Endodermal cell (in vitro differentiated cells): ENCODE results near the gene VAT1. TPM values are rescaled to one million over a fixed set of nuclear protein-coding genes. Genes with fewer than 3 reads are reported as not detected.
"Not testable (repeated sequence)": the region's sequence is repeated elsewhere in the genome, so short reads cannot be mapped to it uniquely, and the experiment has no call there.

Experiments
- DNase-seq: peaks from one replicate; pipeline ENCODE4 v3.0.0-alpha.2; 2017
- H3K27ac ChIP-seq: 2 replicates; pipeline ENCODE4 v1.5.1; 2013; ENCODE audit warnings: mild to moderate bottlenecking, low read depth, low read length, moderate library complexity
- H3K27me3 ChIP-seq: 2 replicates; pipeline ENCODE4 v1.6.1; 2013; ENCODE audit warnings: mild to moderate bottlenecking, low read length, moderate library complexity; ENCODE audit not compliant: insufficient read depth, control insufficient read depth, poor library complexity, severe bottlenecking
- H3K36me3 ChIP-seq: 2 replicates; pipeline ENCODE4 v1.7.0; 2013; ENCODE audit warnings: mild to moderate bottlenecking, low read length, moderate library complexity; ENCODE audit not compliant: control insufficient read depth, insufficient read depth
- H3K4me1 ChIP-seq: one replicate; pipeline ENCODE4 v1.7.0; 2013; ENCODE audit warnings: low read length; ENCODE audit not compliant: control insufficient read depth, insufficient read depth
- H3K4me3 ChIP-seq: 2 replicates; pipeline ENCODE4 v1.5.1; 2013; ENCODE audit warnings: mild to moderate bottlenecking, low read length, moderate library complexity
- H3K9ac ChIP-seq: 2 replicates; pipeline ENCODE4 v1.6.1; 2013; ENCODE audit warnings: mild to moderate bottlenecking, low read length, moderate library complexity; ENCODE audit not compliant: poor library complexity, severe bottlenecking; ENCODE audit errors: extremely low read depth
- H3K9me3 ChIP-seq: 2 replicates; pipeline ENCODE4 v1.6.1; 2013; ENCODE audit warnings: mild to moderate bottlenecking, low read length, moderate library complexity; ENCODE audit not compliant: control insufficient read depth
- H3K27ac Mint-ChIP-seq: 2 replicates; pipeline ENCODE4 v1.8.0; 2020; ENCODE audit warnings: mixed read lengths
- H3K27me3 Mint-ChIP-seq: 2 replicates; pipeline ENCODE4 v1.8.0; 2021; ENCODE audit warnings: mild to moderate bottlenecking, mixed read lengths; ENCODE audit not compliant: insufficient read depth
- H3K36me3 Mint-ChIP-seq: 2 replicates; pipeline ENCODE4 v1.8.0; 2020; ENCODE audit warnings: low read depth, mixed read lengths
- H3K4me1 Mint-ChIP-seq: 2 replicates; pipeline ENCODE4 v1.8.0; 2020; ENCODE audit warnings: mixed read lengths
- H3K4me3 Mint-ChIP-seq: 2 replicates; pipeline ENCODE4 v1.8.0; 2020; ENCODE audit warnings: mild to moderate bottlenecking, moderate library complexity, mixed read lengths
- H3K9me3 Mint-ChIP-seq: 2 replicates; pipeline ENCODE4 v1.8.0; 2020; ENCODE audit warnings: mild to moderate bottlenecking, mixed read lengths
- CTCF ChIP-seq: fragments of 200-600 bp; sonication (generic); conservative IDR thresholded peaks from 2 replicates; pipeline ENCODE4 v1.5.0; 2021; ENCODE audit warnings: antibody characterized with exemption, mild to moderate bottlenecking
- WGBS, 2 experiments: methylation state at CpG; one replicate each; pipeline versions ENCODE4 v1.1.5 to v1.1.7; 2013; ENCODE audit warnings: missing lambda C conversion rate in 2 of 2, mixed read lengths in 1 of 2; ENCODE audit not compliant: insufficient coverage in 1 of 2, insufficient read length in 1 of 2; 5-methylcytosine and 5-hydroxymethylcytosine counted together
- total RNA-seq, 2 donors: library from RNA; stranded (reverse); fragmentation: NEBNext Ultra II Directional in 1 of 2; extraction: Animal tissue kit (Norgen Biotek cat#: 25700) in 1 of 2; gene quantifications; 2 replicates in 1 of 2; 3 replicates in 1 of 2; pipeline ENCODE4 v1.2.1, GENCODE V29; 2021

The VAT1 gene
- total RNA-seq, 2 donors from 2014 or later = 306 to 402 TPM

GRCh38 chr17:42980766-42981397 lies 41.3 kb downstream of the VAT1 start:
- Mint-ChIP-seq H3K9me3 (no peaks in the 10 kb centered on the region), H3K27me3 (no peaks in the 10 kb centered on the region), H3K27ac (peak overlapping the region; percentile 98), H3K4me1 (peaks cover 20% of the 10 kb centered on the region), H3K36me3 (peaks cover 20% of the 10 kb centered on the region), H3K4me3 (peak overlapping the region; percentile 96)
- H3K27ac ChIP-seq = peak overlapping the region; percentile 51
- H3K27me3 ChIP-seq = no peaks in the 10 kb centered on the region
- peaks cover 5% of the 10 kb centered on the region for H3K4me1 ChIP-seq
- peak; percentile 85 for DNase-seq
- peak; percentile 57 for TF ChIP-seq CTCF
- H3K9me3 ChIP-seq = no peaks in the 10 kb centered on the region
- 0 to 2% methylated on average over 42 to 67 of the region's 67 CpGs for WGBS, 2 experiments
- H3K9ac ChIP-seq = peak overlapping the region; percentile 84
- peaks cover 19% of the 10 kb centered on the region for H3K36me3 ChIP-seq
- H3K4me3 ChIP-seq = peak overlapping the region; percentile 86

- Histone ChIP-seq H3K27me3 (no peaks in the 10 kb centered on the region), H3K9me3 (no peaks in the 10 kb centered on the region), H3K4me1 (peaks cover 5% of the 10 kb centered on the region), H3K27ac (peak within 1 kb of the TSS; percentile 66), H3K4me3 (peak within 1 kb of the TSS; percentile 86), H3K9ac (peak within 1 kb of the TSS; percentile 84), H3K36me3 (peaks cover 13% of the 10 kb centered on the region)
- TF ChIP-seq CTCF = no peak
- DNase-seq = peak; percentile 98
- Mint-ChIP-seq H3K4me1 (peaks cover 20% of the 10 kb centered on the region), H3K27me3 (no peaks in the 10 kb centered on the region), H3K27ac (peak within 1 kb of the TSS; percentile 98), H3K36me3 (peaks cover 16% of the 10 kb centered on the region), H3K9me3 (no peaks in the 10 kb centered on the region), H3K4me3 (peak within 1 kb of the TSS; percentile 96)
- WGBS, 2 experiments = 0 to 3% methylated on average over 8 to 39 of the region's 39 CpGs
Observed at GRCh38 chr17:42980274-42980765, 41.9 kb downstream of the VAT1 start, which contains the start of gene RUNDC1. Gene RUNDC1, plus strand, starts transcription at chr17:42980565. Its CDS starts 12 bp downstream, at chr17:42980577.

GRCh38 chr17:42979511-42980273 lies 42.5 kb downstream of the VAT1 start, which contains the start of gene PTGES3L:
Gene PTGES3L, minus strand, starts transcription at chr17:42980080. Its CDS starts 27 bp downstream, at chr17:42980053.
- Mint-ChIP-seq H3K4me1 (peaks cover 20% of the 10 kb centered on the region), H3K4me3 (peak within 1 kb of the TSS; percentile 96), H3K27me3 (no peaks in the 10 kb centered on the region), H3K9me3 (no peaks in the 10 kb centered on the region), H3K36me3 (peaks cover 15% of the 10 kb centered on the region), H3K27ac (peak within 1 kb of the TSS; percentile 98)
- DNase-seq = peak; percentile 91
- TF ChIP-seq CTCF = no peak
- peak within 1 kb of the TSS; percentile 84 for H3K9ac ChIP-seq
- H3K36me3 ChIP-seq = peaks cover 7% of the 10 kb centered on the region
- no peaks in the 10 kb centered on the region for H3K27me3 ChIP-seq
- peak within 1 kb of the TSS; percentile 66 for H3K27ac ChIP-seq
- WGBS, 2 experiments = 34 to 41% methylated on average over 18 to 20 of the region's 21 CpGs
- peaks cover 5% of the 10 kb centered on the region for H3K4me1 ChIP-seq
- no peaks in the 10 kb centered on the region for H3K9me3 ChIP-seq
- H3K4me3 ChIP-seq = peak within 1 kb of the TSS; percentile 86

GRCh38 chr17:42975701-42976100 lies 46.5 kb downstream of the VAT1 start:
- peaks cover 11% of the 10 kb centered on the region for H3K36me3 Mint-ChIP-seq
- not testable (repeated sequence) for H3K27ac Mint-ChIP-seq, H3K9me3 ChIP-seq, H3K9me3 Mint-ChIP-seq, H3K4me1 ChIP-seq, H3K4me1 Mint-ChIP-seq, H3K9ac ChIP-seq, H3K27me3 ChIP-seq, DNase-seq, H3K4me3 ChIP-seq, H3K4me3 Mint-ChIP-seq, H3K27ac ChIP-seq, H3K27me3 Mint-ChIP-seq, H3K36me3 ChIP-seq
- 91 to 92% methylated on average over 14 to 16 of the region's 16 CpGs for WGBS, 2 experiments
